Fibroblast of the aortic adventitia (primary cell): ENCODE measurements around the gene IQSEC1. TPM values are rescaled to one million over a fixed set of nuclear protein-coding genes. Genes with fewer than 3 reads are reported as not detected.

Experiments used
- DNase-seq: peaks from one replicate; pipeline ENCODE4 v3.0.0-alpha.2; 2010; ENCODE audit warnings: low read depth
- H3K4me3 ChIP-seq: 2 replicates; pipeline ENCODE4 v1.5.1; 2011; ENCODE audit warnings: low read depth, mild to moderate bottlenecking, control low read depth, low read length, moderate library complexity
- CTCF ChIP-seq: IDR thresholded peaks from 2 replicates; pipeline ENCODE4 v1.5.1; 2011; ENCODE audit warnings: mild to moderate bottlenecking, low read length, control low read depth, inconsistent platforms; ENCODE audit not compliant: insufficient read depth
- total RNA-seq: library from RNA; depleted of rRNA; stranded (reverse); fragments of >200 nt; gene quantifications from 2 replicates; pipeline ENCODE4 v1.2.3, GENCODE V29; 2012; ENCODE audit warnings: low replicate concordance

The IQSEC1 gene
- total RNA-seq, 1 donor: 15.9 TPM

GRCh38 chr3:12970684-12971083 is 102.5 kb downstream of the IQSEC1 start:
- no peak for TF ChIP-seq CTCF
- DNase-seq: no peak
- no peak overlapping the region for H3K4me3 ChIP-seq

- no peak for TF ChIP-seq CTCF
- no peak for DNase-seq
- H3K4me3 ChIP-seq: no peak overlapping the region
Measured at GRCh38 chr3:12969486-12969885, 103.7 kb downstream of the IQSEC1 start.

DNA sequence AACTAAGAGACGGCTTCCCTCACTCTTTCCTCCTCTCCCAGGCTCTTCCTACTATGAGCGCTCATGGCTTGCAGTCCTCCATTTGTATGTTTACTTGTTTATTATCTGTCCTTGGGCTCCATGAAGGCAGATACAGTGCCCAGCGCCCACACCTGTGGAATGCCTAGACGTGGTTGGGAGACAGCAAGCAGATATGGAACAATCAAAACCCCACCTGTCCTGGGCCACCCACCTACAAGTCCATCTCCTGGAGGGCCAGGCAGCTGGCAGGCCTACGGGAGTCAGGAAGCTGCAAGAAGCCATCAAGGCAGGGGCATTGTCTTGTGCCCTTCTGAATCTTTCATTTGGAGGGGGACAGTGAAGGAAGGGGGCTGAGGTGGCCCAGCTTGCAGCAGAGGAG is 104.7 kb downstream of the IQSEC1 start:
- TF ChIP-seq CTCF: no peak
- H3K4me3 ChIP-seq: no peak overlapping the region
- DNase-seq: no peak

DNA sequence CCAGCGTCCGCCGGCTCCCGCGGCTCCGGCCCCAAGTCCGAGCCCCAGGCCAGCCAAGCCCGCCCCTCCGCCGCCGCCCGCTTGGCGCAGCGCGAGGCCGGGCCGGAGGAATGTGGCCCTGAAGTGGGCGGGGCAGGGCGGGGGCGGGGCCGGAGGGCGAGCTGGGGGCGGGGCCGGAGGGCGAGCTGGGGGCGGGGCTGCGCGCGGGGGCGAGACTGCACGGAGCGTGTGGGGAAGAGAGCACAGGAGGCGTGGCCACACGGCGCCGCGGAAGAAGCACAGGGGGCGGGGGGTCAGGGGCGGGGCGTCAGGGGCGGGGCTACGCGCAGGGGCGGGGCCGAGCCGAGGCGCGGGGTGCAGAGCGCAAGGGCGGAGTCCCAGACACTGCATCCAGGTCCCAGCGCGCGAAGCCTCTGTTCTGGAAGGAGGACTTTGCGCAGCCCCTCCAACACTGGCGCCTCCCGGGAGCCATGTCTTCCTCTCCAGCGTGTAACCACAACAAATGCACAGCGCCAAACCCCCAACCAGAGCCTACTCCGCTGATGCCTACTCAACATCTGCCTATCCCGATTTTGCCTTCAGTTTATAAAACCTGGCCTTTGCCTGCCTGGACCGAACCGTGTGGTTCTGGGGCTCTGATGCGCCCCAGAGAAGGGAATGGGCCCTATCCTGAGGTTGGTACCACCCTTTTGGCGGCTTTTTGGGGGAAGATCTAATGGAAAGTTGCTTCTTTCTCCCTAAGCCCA is 105.5 kb downstream of the IQSEC1 start:
- H3K4me3 ChIP-seq: peak overlapping the region; percentile 86
- TF ChIP-seq CTCF: no peak
- DNase-seq: peak; percentile 86

DNA sequence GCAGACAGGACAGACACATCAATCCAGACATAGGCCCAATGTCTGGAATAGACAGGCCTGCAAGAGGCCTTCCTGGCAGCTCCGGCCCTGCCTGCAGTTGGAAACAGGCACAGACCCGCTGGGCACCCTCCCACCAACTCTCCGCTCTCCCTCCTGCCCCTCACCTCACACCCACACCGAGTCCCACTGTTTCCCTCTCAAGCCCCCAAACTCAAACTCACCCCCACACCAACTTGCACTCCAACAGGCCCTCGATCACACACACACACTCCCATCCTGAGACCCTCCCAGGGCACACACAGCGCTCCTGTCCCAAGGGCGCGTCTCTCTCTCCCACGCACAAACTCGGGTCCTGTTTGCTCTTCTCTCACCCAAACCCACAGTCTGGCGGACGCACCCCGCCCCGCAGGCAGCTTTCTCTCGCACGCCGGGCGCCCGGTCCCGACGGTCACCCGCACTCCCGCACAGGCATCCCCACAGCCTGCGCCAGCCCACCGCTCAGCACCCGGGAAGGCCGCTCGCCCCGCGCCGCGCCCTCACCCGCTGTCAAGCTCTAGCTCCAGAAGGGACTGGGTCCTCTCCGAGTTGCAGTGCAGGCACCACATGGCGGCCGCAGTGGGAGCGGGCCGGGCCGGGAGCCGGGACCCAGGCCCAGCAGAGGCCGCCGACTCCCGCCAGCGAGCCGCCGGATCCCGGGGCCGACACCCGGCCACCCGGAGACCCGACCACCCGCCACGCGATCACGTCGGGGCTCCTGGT is 106.2 kb downstream of the IQSEC1 start:
- no peak for TF ChIP-seq CTCF
- DNase-seq: peak; percentile 25
- peak overlapping the region; percentile 86 for H3K4me3 ChIP-seq

DNA sequence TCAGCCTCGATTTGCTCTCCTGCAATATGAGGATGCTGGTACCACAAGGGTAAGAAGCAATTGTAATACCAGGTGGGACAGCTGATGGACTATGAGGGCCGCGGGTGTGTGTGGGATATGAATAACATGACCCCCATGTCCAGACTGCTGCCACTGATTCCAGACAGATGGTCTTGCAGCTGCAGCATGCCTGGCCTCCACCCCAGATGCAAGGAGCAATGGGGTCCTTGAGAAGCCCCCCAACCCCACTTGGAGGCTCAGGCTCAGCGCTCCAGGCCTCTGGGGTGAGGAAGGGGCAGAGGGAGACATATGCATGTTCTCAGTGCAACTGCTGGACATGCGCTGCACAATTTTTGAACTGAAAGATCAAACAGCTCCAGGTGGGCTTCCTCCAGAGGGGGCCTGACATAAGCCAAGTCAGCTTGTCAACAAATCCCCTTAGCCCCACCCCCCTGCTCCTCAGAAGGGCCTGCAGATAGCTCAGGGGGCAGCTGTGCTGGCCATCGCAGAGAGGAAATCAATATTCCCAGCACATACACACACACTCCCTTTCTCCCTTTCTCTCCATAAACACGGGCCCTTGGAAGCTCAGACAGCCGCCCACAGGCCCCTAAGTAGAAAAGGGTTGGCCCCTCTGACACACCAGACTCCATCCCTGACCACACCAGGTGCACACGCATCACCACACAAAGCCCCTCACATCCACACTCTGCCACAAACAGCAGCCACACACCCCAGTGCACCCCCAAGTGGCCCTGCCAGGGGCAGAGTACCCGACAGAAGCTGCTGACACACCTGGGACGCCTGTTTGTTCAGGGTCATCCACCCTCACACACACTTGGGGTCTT is 107.0 kb downstream of the IQSEC1 start:
- H3K4me3 ChIP-seq: peak overlapping the region; percentile 86
- no peak for DNase-seq
- no peak for TF ChIP-seq CTCF
